Omental fat pad (tissue), 4 donors: ENCODE measurements around the gene TMED4. TPM values are rescaled to one million over a fixed set of nuclear protein-coding genes. Genes with fewer than 3 reads are reported as not detected.

ENCODE experiments used
- ATAC-seq: fragments of 150-250 bp; one replicate; pipeline ENCODE4 v1.9.1; 2016; ENCODE audit warnings: mild to moderate bottlenecking, moderate library complexity; ENCODE audit not compliant: low FRiP score
- DNase-seq: peaks from one replicate; pipeline ENCODE4 v3.0.0-alpha.2; 2019; ENCODE audit warnings: low spot score
- CTCF ChIP-seq, 3 donors: fragments of 450-650 bp; IDR thresholded peaks; one replicate each; pipeline ENCODE4 v1.5.1; 2016 to 2017; ENCODE audit warnings: antibody characterized with exemption in 3 of 3, mild to moderate bottlenecking in 3 of 3, moderate library complexity in 2 of 3
- total RNA-seq, 4 donors: library from RNA; depleted of rRNA; stranded (reverse); fragments of >200 nt; gene quantifications; one replicate each; pipeline ENCODE4 v1.1.0, GENCODE V29; 2016

TMED4 gene
- total RNA-seq, 4 donors from 2014 or later = 105 to 140 (median 124) TPM

GRCh38 chr7:44575054-44575453 is 7.0 kb downstream of the TMED4 start:
- ATAC-seq (no peak), DNase-seq (no peak)
- no peak for TF ChIP-seq CTCF (IDR thresholded peaks at IDR 0.05)

GRCh38 chr7:44574287-44574872 is 7.7 kb downstream of the TMED4 start:
- ATAC-seq (no peak), DNase-seq (no peak)
- no peak for TF ChIP-seq CTCF (IDR thresholded peaks at IDR 0.05)

GRCh38 chr7:44573464-44574286 is 8.4 kb downstream of the TMED4 start, which contains the start of gene DDX56:
DDX56 (minus strand) TSS chr7:44573908; CDS start chr7:44573895, 13 bp downstream.
- DNase-seq (peak; percentile 87), ATAC-seq (peak; percentile 96)
- TF ChIP-seq CTCF (IDR thresholded peaks at IDR 0.05) = no peak

- ATAC-seq (no peak), DNase-seq (no peak)
- TF ChIP-seq CTCF (IDR thresholded peaks at IDR 0.05) = no peak
Measured at GRCh38 chr7:44572771-44573170, 9.3 kb downstream of the TMED4 start.

GRCh38 chr7:44569959-44570358 is 12.1 kb downstream of the TMED4 start:
- no peak for DNase-seq
- TF ChIP-seq CTCF (IDR thresholded peaks at IDR 0.05) = no peak
- no peak for ATAC-seq

GRCh38 chr7:44568771-44569560 is 13.1 kb downstream of the TMED4 start:
- TF ChIP-seq CTCF (IDR thresholded peaks at IDR 0.05) = no peak
- DNase-seq (no peak), ATAC-seq (no peak)
